Measurements from ENCODE around the gene MYOM1.

DNA sequence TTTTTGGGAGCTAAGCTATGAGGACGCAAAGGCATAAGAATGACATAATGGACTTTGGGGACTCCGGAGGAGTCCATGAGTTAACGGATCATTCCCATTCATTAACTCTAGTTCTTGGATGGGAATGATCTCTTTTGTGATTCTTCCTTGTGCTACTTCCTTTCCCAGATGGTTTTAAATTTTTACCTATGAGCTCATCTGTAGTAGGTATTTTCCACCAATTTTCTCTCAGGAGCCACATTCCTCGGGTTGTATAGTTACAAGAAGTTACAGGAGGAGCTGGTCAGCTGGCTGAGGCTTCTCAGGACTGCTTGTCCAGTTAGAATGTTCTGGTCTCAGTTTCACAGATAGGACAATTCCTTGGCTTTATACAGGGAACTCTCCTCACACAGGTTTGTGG is 164.0 kb downstream of the MYOM1 start:
- TF ChIP-seq EP300 (IDR thresholded peaks at IDR 0.05) (no peak), POLR2AphosphoS5 (IDR thresholded peaks at IDR 0.05) (no peak), POLR2A (IDR thresholded peaks at IDR 0.05) (no peak)
- TF ChIP-seq, protein P1, sequence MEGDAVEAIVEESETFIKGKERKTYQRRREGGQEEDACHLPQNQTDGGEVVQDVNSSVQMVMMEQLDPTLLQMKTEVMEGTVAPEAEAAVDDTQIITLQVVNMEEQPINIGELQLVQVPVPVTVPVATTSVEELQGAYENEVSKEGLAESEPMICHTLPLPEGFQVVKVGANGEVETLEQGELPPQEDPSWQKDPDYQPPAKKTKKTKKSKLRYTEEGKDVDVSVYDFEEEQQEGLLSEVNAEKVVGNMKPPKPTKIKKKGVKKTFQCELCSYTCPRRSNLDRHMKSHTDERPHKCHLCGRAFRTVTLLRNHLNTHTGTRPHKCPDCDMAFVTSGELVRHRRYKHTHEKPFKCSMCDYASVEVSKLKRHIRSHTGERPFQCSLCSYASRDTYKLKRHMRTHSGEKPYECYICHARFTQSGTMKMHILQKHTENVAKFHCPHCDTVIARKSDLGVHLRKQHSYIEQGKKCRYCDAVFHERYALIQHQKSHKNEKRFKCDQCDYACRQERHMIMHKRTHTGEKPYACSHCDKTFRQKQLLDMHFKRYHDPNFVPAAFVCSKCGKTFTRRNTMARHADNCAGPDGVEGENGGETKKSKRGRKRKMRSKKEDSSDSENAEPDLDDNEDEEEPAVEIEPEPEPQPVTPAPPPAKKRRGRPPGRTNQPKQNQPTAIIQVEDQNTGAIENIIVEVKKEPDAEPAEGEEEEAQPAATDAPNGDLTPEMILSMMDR (IDR thresholded peaks at IDR 0.05) = no peak

Data from sigmoid colon (tissue), 4 donors.